Adrenal gland (tissue), 5 donors: Measurements from ENCODE around the gene MARCHF3.

ENCODE experiments used
- POLR2A ChIP-seq, 2 donors: fragments of 450-650 bp; IDR thresholded peaks; one replicate each; pipeline ENCODE4 v1.6.1; 2017; ENCODE audit warnings: antibody characterized with exemption in 2 of 2, mild to moderate bottlenecking in 2 of 2, moderate library complexity in 1 of 2
- TF ChIP-seq, protein P1 (sequence below), 6 experiments: fragments of 450-650 bp in 4 of 6; fragments of 200-600 bp in 2 of 6; sonication (generic) in 1 of 6; IDR thresholded peaks; 1 replicate in 5 of 6; 2 replicates in 1 of 6; pipeline versions ENCODE4 v1.5.1 to v1.8.0; 2016 to 2021; ENCODE audit warnings: antibody characterized with exemption in 6 of 6, mild to moderate bottlenecking in 2 of 6, moderate library complexity in 1 of 6
- donor health status: DM: no; HTN: no; CAD: no.

- TF ChIP-seq, protein P1, sequence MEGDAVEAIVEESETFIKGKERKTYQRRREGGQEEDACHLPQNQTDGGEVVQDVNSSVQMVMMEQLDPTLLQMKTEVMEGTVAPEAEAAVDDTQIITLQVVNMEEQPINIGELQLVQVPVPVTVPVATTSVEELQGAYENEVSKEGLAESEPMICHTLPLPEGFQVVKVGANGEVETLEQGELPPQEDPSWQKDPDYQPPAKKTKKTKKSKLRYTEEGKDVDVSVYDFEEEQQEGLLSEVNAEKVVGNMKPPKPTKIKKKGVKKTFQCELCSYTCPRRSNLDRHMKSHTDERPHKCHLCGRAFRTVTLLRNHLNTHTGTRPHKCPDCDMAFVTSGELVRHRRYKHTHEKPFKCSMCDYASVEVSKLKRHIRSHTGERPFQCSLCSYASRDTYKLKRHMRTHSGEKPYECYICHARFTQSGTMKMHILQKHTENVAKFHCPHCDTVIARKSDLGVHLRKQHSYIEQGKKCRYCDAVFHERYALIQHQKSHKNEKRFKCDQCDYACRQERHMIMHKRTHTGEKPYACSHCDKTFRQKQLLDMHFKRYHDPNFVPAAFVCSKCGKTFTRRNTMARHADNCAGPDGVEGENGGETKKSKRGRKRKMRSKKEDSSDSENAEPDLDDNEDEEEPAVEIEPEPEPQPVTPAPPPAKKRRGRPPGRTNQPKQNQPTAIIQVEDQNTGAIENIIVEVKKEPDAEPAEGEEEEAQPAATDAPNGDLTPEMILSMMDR (IDR thresholded peaks at IDR 0.05) = no peak
- TF ChIP-seq POLR2A (IDR thresholded peaks at IDR 0.05) = no peak
Measured at GRCh38 chr5:126836778-126837177, 193.6 kb downstream of the MARCHF3 start.
